Sigmoid colon (tissue), 7 donors: ENCODE measurements around the gene FTO. TPM values are rescaled to one million over a fixed set of nuclear protein-coding genes. Genes with fewer than 3 reads are reported as not detected.

ENCODE experiments used
- DNase-seq: peaks from one replicate; pipeline ENCODE4 v3.0.0-alpha.2; 2019
- H3K27ac ChIP-seq, 4 donors: fragments of 200-600 bp; sonication (generic); one replicate each; pipeline ENCODE4 v1.5.1; 2016 to 2019; ENCODE audit warnings: mild to moderate bottlenecking in 1 of 4
- H3K27me3 ChIP-seq, 3 donors: fragments of 200-600 bp; sonication (generic); one replicate each; pipeline ENCODE4 v1.5.1; 2019; ENCODE audit warnings: mild to moderate bottlenecking in 1 of 3
- H3K36me3 ChIP-seq, 4 donors: fragments of 200-600 bp; sonication (generic); one replicate each; pipeline ENCODE4 v1.5.1; 2016 to 2019
- H3K4me1 ChIP-seq, 4 donors: fragments of 200-600 bp; sonication (generic); one replicate each; pipeline ENCODE4 v1.5.1; 2017 to 2019
- H3K4me3 ChIP-seq, 4 donors: fragments of 200-600 bp; sonication (generic); one replicate each; pipeline ENCODE4 v1.5.1; 2017 to 2019; ENCODE audit warnings: mild to moderate bottlenecking in 2 of 4, moderate library complexity in 1 of 4
- H3K9me3 ChIP-seq, 4 donors: fragments of 200-600 bp in 3 of 4; sonication (generic) in 3 of 4; one replicate each; pipeline versions ENCODE4 v1.5.1 to v1.6.1; 2013 to 2019
- EP300 ChIP-seq, 4 donors: sonication (generic); formaldehyde crosslinking; IDR thresholded peaks; one replicate each; pipeline ENCODE4 v1.6.1; 2017; ENCODE audit warnings: antibody characterized with exemption in 4 of 4
- POLR2A ChIP-seq, 2 donors: fragments of 450-650 bp; IDR thresholded peaks; one replicate each; pipeline ENCODE4 v1.6.1; 2016; ENCODE audit warnings: antibody characterized with exemption in 2 of 2, mild to moderate bottlenecking in 2 of 2, moderate library complexity in 2 of 2
- POLR2AphosphoS5 ChIP-seq, 4 donors: sonication (generic); formaldehyde crosslinking; IDR thresholded peaks; one replicate each; pipeline ENCODE4 v1.6.1; 2017; ENCODE audit warnings: antibody characterized with exemption in 4 of 4
- WGBS, 2 donors: extraction: QIAGEN DNeasy Blood & Tissue Kit; methylation state at CpG; one replicate each; pipeline ENCODE4 v1.1.7; 2013; 5-methylcytosine and 5-hydroxymethylcytosine counted together
- intact Hi-C: fragments of 100-400 bp; cut with DNase I; formaldehyde crosslinking; loops from one replicate; pipeline ENCODE4 v1.15.1; 2023
- polyA plus RNA-seq, 3 donors: library from polyadenylated mRNA; stranded (reverse); fragments of 200-250 nt; gene quantifications; one replicate each; pipeline ENCODE4 v1.2.3, GENCODE V29; 2013
- total RNA-seq, 4 donors: library from RNA; depleted of rRNA; stranded (reverse); fragments of >200 nt; gene quantifications; one replicate each; pipeline ENCODE4 v1.1.0, GENCODE V29; 2016
- TF ChIP-seq, protein P1 (sequence below), 4 experiments: fragments of 450-650 bp in 3 of 4; fragments of 200-600 bp in 1 of 4; IDR thresholded peaks; one replicate each; pipeline ENCODE4 v1.5.1; 2016 to 2019; ENCODE audit warnings: antibody characterized with exemption in 4 of 4, mild to moderate bottlenecking in 3 of 4, moderate library complexity in 2 of 4
- donor health status: healthy with polysubstance abuse.
- donor health status: Bipolar disorder and iron deficiency.
- donor health status: healthy.

The FTO gene
- total and polyA plus RNA-seq, 7 donors, result 9.9 to 97.2 (median 77.8) TPM

DNA sequence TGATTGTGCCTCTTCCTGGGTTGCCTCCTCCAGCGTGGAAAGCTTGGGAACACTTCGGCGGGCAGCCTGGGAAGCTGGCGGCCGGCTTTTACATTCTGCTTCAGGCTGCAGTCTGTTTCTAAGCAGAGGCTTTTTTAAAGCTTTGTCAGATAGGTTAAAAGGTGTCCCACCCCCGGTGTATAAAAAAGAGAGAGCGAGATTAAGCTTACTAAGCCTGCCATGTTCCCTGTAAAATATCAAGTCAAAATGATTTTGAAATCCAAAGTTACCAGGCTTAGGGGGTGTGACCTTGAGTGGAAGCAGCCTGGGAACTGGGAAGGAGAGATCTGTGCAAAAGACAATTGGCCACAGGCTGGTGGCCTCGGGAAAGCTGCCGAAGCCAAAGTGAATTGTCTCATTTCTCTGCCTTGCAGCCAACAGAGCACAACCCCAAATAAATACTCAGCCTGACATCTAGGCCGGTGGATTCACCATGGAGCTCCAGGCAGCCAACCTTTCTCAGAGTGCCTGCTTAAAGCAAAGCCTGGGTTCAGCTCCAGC, 254.5 kb downstream of the FTO start:
- TF ChIP-seq, protein P1, sequence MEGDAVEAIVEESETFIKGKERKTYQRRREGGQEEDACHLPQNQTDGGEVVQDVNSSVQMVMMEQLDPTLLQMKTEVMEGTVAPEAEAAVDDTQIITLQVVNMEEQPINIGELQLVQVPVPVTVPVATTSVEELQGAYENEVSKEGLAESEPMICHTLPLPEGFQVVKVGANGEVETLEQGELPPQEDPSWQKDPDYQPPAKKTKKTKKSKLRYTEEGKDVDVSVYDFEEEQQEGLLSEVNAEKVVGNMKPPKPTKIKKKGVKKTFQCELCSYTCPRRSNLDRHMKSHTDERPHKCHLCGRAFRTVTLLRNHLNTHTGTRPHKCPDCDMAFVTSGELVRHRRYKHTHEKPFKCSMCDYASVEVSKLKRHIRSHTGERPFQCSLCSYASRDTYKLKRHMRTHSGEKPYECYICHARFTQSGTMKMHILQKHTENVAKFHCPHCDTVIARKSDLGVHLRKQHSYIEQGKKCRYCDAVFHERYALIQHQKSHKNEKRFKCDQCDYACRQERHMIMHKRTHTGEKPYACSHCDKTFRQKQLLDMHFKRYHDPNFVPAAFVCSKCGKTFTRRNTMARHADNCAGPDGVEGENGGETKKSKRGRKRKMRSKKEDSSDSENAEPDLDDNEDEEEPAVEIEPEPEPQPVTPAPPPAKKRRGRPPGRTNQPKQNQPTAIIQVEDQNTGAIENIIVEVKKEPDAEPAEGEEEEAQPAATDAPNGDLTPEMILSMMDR (IDR thresholded peaks at IDR 0.05), result no peak
- no peak for TF ChIP-seq EP300 (IDR thresholded peaks at IDR 0.05)
- no peak for TF ChIP-seq POLR2AphosphoS5 (IDR thresholded peaks at IDR 0.05)
- no peak for TF ChIP-seq POLR2A (IDR thresholded peaks at IDR 0.05)
- peaks cover 0 to 6% (median 3%) of the 10 kb centered on the region in 4 donors for H3K4me1 ChIP-seq
- intact Hi-C loops, result no loop called here
- DNase-seq, result no peak
- H3K4me3 ChIP-seq, result no peak overlapping the region
- WGBS, 2 donors, result 91 to 92% methylated on average over 10 of the region's 10 CpGs
- H3K9me3 ChIP-seq, result no peaks in the 10 kb centered on the region
- no peak overlapping the region for H3K27ac ChIP-seq
- H3K36me3 ChIP-seq, result no peaks in the 10 kb centered on the region
- H3K27me3 ChIP-seq, result no peaks in the 10 kb centered on the region

DNA sequence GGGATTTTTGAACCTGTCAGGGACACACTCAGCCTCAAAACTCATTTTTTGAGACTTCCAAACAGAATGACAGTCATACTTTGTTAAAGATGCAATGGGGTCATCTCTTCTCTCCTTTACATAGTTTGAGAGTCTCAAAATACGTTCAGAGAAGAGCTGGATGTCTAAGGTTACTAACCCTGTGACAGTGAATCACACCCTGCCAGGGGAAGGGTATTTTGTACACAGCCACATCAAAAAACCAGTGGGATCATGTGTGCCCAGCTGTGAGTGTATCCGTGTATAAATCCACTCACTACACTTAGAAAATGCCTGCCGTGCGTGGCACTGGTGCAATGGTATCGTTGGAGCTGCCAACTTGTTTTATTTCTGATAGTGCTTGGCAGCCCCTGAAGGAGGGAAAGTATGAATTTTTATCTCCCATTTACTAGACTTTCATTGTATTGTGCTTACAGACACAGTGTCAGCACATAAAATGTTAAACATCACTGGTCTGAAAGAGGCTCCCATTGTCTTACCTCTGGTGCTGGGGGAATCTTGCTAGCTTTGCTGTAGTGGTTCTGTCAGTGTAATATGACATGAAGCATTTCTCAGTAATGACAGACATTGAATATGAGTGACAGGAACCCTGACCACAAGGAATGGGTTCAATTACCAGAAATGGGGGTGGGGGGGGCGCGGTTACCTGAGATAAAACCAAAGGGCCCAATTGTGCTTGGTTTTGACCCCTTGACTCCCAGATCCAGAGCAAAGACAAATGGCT, 256.3 kb downstream of the FTO start:
- no peaks in the 10 kb centered on the region for H3K9me3 ChIP-seq
- no peak for DNase-seq
- TF ChIP-seq, protein P1 (IDR thresholded peaks at IDR 0.05), result no peak
- TF ChIP-seq POLR2A (IDR thresholded peaks at IDR 0.05) (no peak), POLR2AphosphoS5 (IDR thresholded peaks at IDR 0.05) (no peak), EP300 (IDR thresholded peaks at IDR 0.05) (no peak)
- no peaks in the 10 kb centered on the region for H3K27me3 ChIP-seq
- intact Hi-C loops, result no loop called here
- H3K27ac ChIP-seq, result no peak overlapping the region
- peaks cover 0 to 6% (median 3%) of the 10 kb centered on the region in 4 donors for H3K4me1 ChIP-seq
- H3K36me3 ChIP-seq, result no peaks in the 10 kb centered on the region
- H3K4me3 ChIP-seq, result no peak overlapping the region
- whole genome bisulfite sequencing, 2 donors, result 92 to 95% methylated on average over 7 of the region's 7 CpGs

DNA sequence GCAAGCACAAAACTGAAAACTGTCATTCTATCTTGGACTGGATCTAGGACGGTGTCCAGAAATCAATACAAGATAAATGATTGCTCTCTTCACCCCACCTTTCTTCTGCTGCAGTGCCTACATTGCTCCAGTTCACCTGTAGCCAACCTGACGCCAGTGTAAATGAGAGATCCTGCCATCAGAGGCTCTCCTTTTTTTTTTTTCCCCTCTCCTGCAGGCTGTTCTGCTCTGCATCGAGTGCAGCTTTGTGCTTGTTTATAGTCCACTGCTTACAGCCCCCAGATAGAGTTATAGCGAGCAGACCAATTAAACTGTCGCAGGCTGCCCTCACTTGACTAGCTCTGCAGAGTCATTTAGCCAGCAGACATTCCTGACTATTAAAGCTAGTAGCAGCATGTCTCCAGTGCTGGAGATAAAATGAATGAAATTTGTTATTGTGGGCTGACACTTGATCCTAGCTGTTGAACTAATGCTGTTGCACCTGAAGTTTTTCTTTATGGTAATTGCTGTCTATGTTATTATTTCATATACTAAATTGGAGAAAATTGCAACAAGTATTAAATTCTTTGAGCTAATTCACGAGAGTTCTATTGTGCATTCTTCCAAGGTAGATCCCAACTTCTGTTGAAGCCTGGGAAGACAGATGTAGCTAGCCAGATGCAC, 257.1 kb downstream of the FTO start:
- no peak overlapping the region for H3K27ac ChIP-seq
- no peaks in the 10 kb centered on the region for H3K36me3 ChIP-seq
- DNase-seq, result no peak
- H3K27me3 ChIP-seq, result no peaks in the 10 kb centered on the region
- H3K4me3 ChIP-seq, result no peak overlapping the region
- WGBS, 2 donors, result 88 to 91% methylated on average over 6 of the region's 6 CpGs
- H3K9me3 ChIP-seq, result no peaks in the 10 kb centered on the region
- intact Hi-C loops, result no loop called here
- H3K4me1 ChIP-seq, result peaks cover 0 to 6% (median 3%) of the 10 kb centered on the region in 4 donors
- TF ChIP-seq POLR2A (IDR thresholded peaks at IDR 0.05) (no peak), EP300 (IDR thresholded peaks at IDR 0.05) (no peak), POLR2AphosphoS5 (IDR thresholded peaks at IDR 0.05) (no peak)
- TF ChIP-seq, protein P1 (IDR thresholded peaks at IDR 0.05), result no peak

DNA sequence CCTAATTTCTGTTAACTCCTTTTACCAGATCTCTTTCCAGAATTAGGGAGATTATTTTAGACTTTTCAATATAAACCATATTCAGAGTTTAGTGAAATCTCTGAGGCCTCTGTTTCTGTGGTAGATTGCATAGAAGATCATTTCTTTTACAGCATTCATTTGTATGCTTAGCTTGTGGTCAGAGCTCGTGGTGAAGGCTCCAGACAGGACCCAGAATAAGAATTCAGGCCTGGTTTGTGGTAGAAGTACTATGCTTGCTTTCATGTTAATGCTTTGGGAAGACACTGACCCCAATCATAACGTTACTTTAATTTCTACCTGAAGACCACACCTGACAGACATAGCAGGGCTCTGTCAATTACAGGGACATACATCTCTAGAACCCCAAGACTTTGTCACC, 258.1 kb downstream of the FTO start:
- Histone ChIP-seq H3K27me3 (no peaks in the 10 kb centered on the region), H3K36me3 (no peaks in the 10 kb centered on the region), H3K4me1 (peaks cover 0 to 6% (median 3%) of the 10 kb centered on the region in 4 donors), H3K9me3 (no peaks in the 10 kb centered on the region), H3K4me3 (no peak overlapping the region), H3K27ac (no peak overlapping the region)
- TF ChIP-seq, protein P1 (IDR thresholded peaks at IDR 0.05), result no peak
- TF ChIP-seq POLR2A (IDR thresholded peaks at IDR 0.05) (no peak), EP300 (IDR thresholded peaks at IDR 0.05) (no peak)
- intact Hi-C loops, result no loop called here
- whole genome bisulfite sequencing, 2 donors, result 82 to 87% methylated on average over 2 of the region's 2 CpGs
- DNase-seq, result no peak
